ENCODE results near the gene CDH24. TPM values are rescaled to one million over a fixed set of nuclear protein-coding genes. Genes with fewer than 3 reads are reported as not detected.

Gene CDH24
- total and polyA plus RNA-seq, 9 of the 15 experiments (the other 6 are each of a cell fraction or from before 2014, with no cell fraction given), result 0.04 to 16.2 (median 4.9) TPM

- TF ChIP-seq, protein P1, sequence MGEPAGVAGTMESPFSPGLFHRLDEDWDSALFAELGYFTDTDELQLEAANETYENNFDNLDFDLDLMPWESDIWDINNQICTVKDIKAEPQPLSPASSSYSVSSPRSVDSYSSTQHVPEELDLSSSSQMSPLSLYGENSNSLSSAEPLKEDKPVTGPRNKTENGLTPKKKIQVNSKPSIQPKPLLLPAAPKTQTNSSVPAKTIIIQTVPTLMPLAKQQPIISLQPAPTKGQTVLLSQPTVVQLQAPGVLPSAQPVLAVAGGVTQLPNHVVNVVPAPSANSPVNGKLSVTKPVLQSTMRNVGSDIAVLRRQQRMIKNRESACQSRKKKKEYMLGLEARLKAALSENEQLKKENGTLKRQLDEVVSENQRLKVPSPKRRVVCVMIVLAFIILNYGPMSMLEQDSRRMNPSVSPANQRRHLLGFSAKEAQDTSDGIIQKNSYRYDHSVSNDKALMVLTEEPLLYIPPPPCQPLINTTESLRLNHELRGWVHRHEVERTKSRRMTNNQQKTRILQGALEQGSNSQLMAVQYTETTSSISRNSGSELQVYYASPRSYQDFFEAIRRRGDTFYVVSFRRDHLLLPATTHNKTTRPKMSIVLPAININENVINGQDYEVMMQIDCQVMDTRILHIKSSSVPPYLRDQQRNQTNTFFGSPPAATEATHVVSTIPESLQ (CRISPR knock-in tag; IDR thresholded peaks at IDR 0.05), result peak; percentile 83; the same call in 1 of the 2 replicates
- TF ChIP-seq TARDBP (IDR thresholded peaks at IDR 0.05) (peak; percentile 42; the same call in 1 of the 2 replicates), SAFB (IDR thresholded peaks at IDR 0.05; ENCODE audit: borderline replicate concordance, low read depth, low read length) (peak; percentile 82), YY1 (IDR thresholded peaks at IDR 0.05; ENCODE audit: borderline replicate concordance in 1 of 3, control insufficient read depth in 1 of 3, extremely low read depth in 1 of 3, insufficient read depth in 3 of 3, insufficient read length in 1 of 3, insufficient replicate concordance in 2 of 3, low read depth in 1 of 3, low read length in 2 of 3) (peak; percentile 69 to 94 (median 82)), POLR2B (IDR thresholded peaks at IDR 0.05; ENCODE audit: low read depth, partially characterized antibody) (peak; percentile 83), CHD1 (IDR thresholded peaks at IDR 0.05; ENCODE audit: low read length) (peak; percentile 60), KDM5B (IDR thresholded peaks at IDR 0.05; ENCODE audit: insufficient replicate concordance, low read depth, low read length) (peak; percentile 91), KLF13 (tag; IDR thresholded peaks at IDR 0.05; ENCODE audit: borderline replicate concordance, low read depth) (no peak), CCAR2 (IDR thresholded peaks at IDR 0.05; ENCODE audit: low read depth, low read length) (no peak), ZNF740 (CRISPR knock-in tag; IDR thresholded peaks at IDR 0.05) (peak; percentile 50; the same call in 1 of the 2 replicates), ZNF740 (tag; IDR thresholded peaks at IDR 0.05) (no peak), BHLHE40 (IDR thresholded peaks at IDR 0.05; ENCODE audit: low read length) (peak; percentile 91), MCM2 (IDR thresholded peaks at IDR 0.05; ENCODE audit: low read depth) (no peak), RBBP5 (IDR thresholded peaks at IDR 0.05; ENCODE audit: borderline replicate concordance, insufficient read depth, low read length, poor library complexity, severe bottlenecking) (peak; percentile 94), DMBX1 (CRISPR knock-in tag; IDR thresholded peaks at IDR 0.05; ENCODE audit: borderline replicate concordance) (peak; percentile 20; the same call in 1 of the 2 replicates), NFRKB (IDR thresholded peaks at IDR 0.05; ENCODE audit: low read depth) (peak; percentile 99), ZKSCAN1 (IDR thresholded peaks at IDR 0.05; ENCODE audit: low read depth, low read length) (peak; percentile 16; the same call in 1 of the 2 replicates), JUN (IDR thresholded peaks at IDR 0.05; ENCODE audit: borderline replicate concordance, low read depth, low read length) (no peak), JUN (CRISPR knock-in tag; IDR thresholded peaks at IDR 0.05; ENCODE audit: borderline replicate concordance) (0 out of 2 replicates have a peak, but pooled peaks have one; percentile 80)
Measured at GRCh38 chr14:23006544-23007419, 50.5 kb downstream of the CDH24 start (continued).
